GM21423 (cell line): ENCODE data around the gene OR51B4.
"Not testable (repeated sequence)": the region's sequence is repeated elsewhere in the genome, so short reads cannot be mapped to it uniquely, and the experiment has no call there.

Experiments used
- ATAC-seq: cut with Tn5 transposase; IDR thresholded peaks from one replicate; pipeline ENCODE4 v1.9.1; 2021; ENCODE audit warnings: mild to moderate bottlenecking, moderate library complexity; ENCODE audit not compliant: unreplicated experiment

Gene OR51B4

GRCh38 chr11:5301846-5302245 lies at the start of gene OR51B4:
Gene OR51B4 (minus strand): TSS chr11:5301946. CDS start chr11:5301946, 0 bp downstream.
- ATAC-seq: no peak

- no peak for ATAC-seq
Observed at GRCh38 chr11:5351208-5351607, 49.5 kb upstream of the OR51B4 start, which contains the start of gene OR51B6. Gene OR51B6 (plus strand): TSS chr11:5351508. CDS start chr11:5351508, 0 bp downstream.

- no peak for ATAC-seq
Observed at GRCh38 chr11:5349550-5349949, 47.8 kb upstream of the OR51B4 start.

- no peak for ATAC-seq
Observed at GRCh38 chr11:5348551-5349194, 46.9 kb upstream of the OR51B4 start.

GRCh38 chr11:5345831-5346230 lies 44.1 kb upstream of the OR51B4 start:
- no peak for ATAC-seq

- no peak for ATAC-seq
Observed at GRCh38 chr11:5343474-5344335, 42.0 kb upstream of the OR51B4 start, which contains the start of gene OR51B5. Gene OR51B5 (minus strand): TSS chr11:5343524. CDS start chr11:5343524, 0 bp downstream.

GRCh38 chr11:5339771-5340322 lies 38.1 kb upstream of the OR51B4 start:
- peak; percentile 78 for ATAC-seq

GRCh38 chr11:5337253-5337652 lies 35.5 kb upstream of the OR51B4 start:
- not testable (repeated sequence) for ATAC-seq

GRCh38 chr11:5336331-5336730 lies 34.6 kb upstream of the OR51B4 start:
- ATAC-seq: no peak

- no peak for ATAC-seq
Observed at GRCh38 chr11:5335170-5335569, 33.4 kb upstream of the OR51B4 start.

- ATAC-seq: no peak
Observed at GRCh38 chr11:5324197-5324596, 22.5 kb upstream of the OR51B4 start, which contains the start of gene OR51B2. Gene OR51B2 (minus strand): TSS chr11:5324297. CDS start chr11:5324297, 0 bp downstream.

GRCh38 chr11:5317292-5317691 lies 15.5 kb upstream of the OR51B4 start:
- no peak for ATAC-seq

- not testable (repeated sequence) for ATAC-seq
Observed at GRCh38 chr11:5313326-5314023, 11.7 kb upstream of the OR51B4 start.

GRCh38 chr11:5310423-5310822 lies 8.7 kb upstream of the OR51B4 start:
- no peak for ATAC-seq

- ATAC-seq: no peak
Observed at GRCh38 chr11:5307256-5308019, 5.7 kb upstream of the OR51B4 start.

GRCh38 chr11:5304046-5304445 lies 2.3 kb upstream of the OR51B4 start:
- no peak for ATAC-seq

GRCh38 chr11:5303626-5304025 lies 1.9 kb upstream of the OR51B4 start:
- ATAC-seq: no peak

GRCh38 chr11:5300251-5300650 lies 1.5 kb downstream of the OR51B4 start:
- no peak for ATAC-seq

GRCh38 chr11:5298451-5298850 lies 3.3 kb downstream of the OR51B4 start:
- ATAC-seq: no peak

GRCh38 chr11:5297721-5298323 lies 3.9 kb downstream of the OR51B4 start:
- ATAC-seq: no peak
